ENCODE results near the gene IGSF10. TPM values are rescaled to one million over a fixed set of nuclear protein-coding genes. Genes with fewer than 3 reads are reported as not detected.

Gene IGSF10
- total and polyA plus RNA-seq, 2 of the 13 experiments (the other 11 are each of a cell fraction or from before 2014, with no cell fraction given), result 0.16 TPM; not detected in 1

GRCh38 chr3:151467069-151467468 is 6.2 kb upstream of the IGSF10 start:
- intact Hi-C loops (cut with micrococcal nuclease; ENCODE audit: unreplicated experiment), result no loop called here
- CTCF ChIA-PET (ENCODE audit: low intra/inter-chr PET ratio, low total read pairs), result interaction anchor here (3.2 kb wide), 1 partner anchor 372 kb away, joined by 31 read pairs; no protein-coding TSS in a partner anchor

More at GRCh38 chr3:151467069-151467468, 6.2 kb upstream of the IGSF10 start:
- H3K4me2 ChIP-seq (ENCODE audit: low read depth, low read length), result no peak overlapping the region
- H3K9ac ChIP-seq (ENCODE audit: insufficient read depth, low read depth, low read length), result no peak overlapping the region
- H3K27ac ChIP-seq (ENCODE audit: extremely low read length, insufficient read depth, low read length), result no peak overlapping the region
- ATAC-seq (no peak), DNase-seq (ENCODE audit: low spot score) (no peak), FAIRE-seq (no peak)
- peaks cover 0 to 14% of the 10 kb centered on the region in 2 experiments; a peak in 2 of 5 replicates for H3K27me3 ChIP-seq (ENCODE audit: control insufficient read depth in 1 of 2, insufficient read depth in 2 of 2, low read length in 2 of 2)
- H3K9me3 ChIP-seq (ENCODE audit: low read length), result no peaks in the 10 kb centered on the region
- POLR2A ChIA-PET, result no interaction called here
- no peak for TF ChIP-seq ERF (CRISPR knock-in tag; IDR thresholded peaks at IDR 0.05)
- no peak for TF ChIP-seq TBL1XR1 (IDR thresholded peaks at IDR 0.05; ENCODE audit: borderline replicate concordance, low read length, partially characterized antibody)
- no peak for TF ChIP-seq PHF20 (CRISPR knock-in tag; IDR thresholded peaks at IDR 0.05)
- TF ChIP-seq POLR2AphosphoS2 (IDR thresholded peaks at IDR 0.05; ENCODE audit: low read depth, low read length), result no peak
- no peak for TF ChIP-seq TCF7 (IDR thresholded peaks at IDR 0.05; ENCODE audit: low read depth)
- TF ChIP-seq CCAR2 (optimal IDR thresholded peaks at IDR 0.05; ENCODE audit: low read depth, low read length), result no peak
- TF ChIP-seq SP5 (CRISPR knock-in tag; IDR thresholded peaks at IDR 0.05; ENCODE audit: borderline replicate concordance, low read depth), result no peak
- no peak for TF ChIP-seq FOXM1 (CRISPR knock-in tag; IDR thresholded peaks at IDR 0.05)
- TF ChIP-seq ZNF672 (CRISPR knock-in tag; IDR thresholded peaks at IDR 0.05), result no peak
- no peak for TF ChIP-seq AHDC1 (CRISPR knock-in tag; IDR thresholded peaks at IDR 0.05; ENCODE audit: borderline replicate concordance)
- no peak for TF ChIP-seq ZFP1 (CRISPR knock-in tag; IDR thresholded peaks at IDR 0.05)
- no peaks in the 10 kb centered on the region for H3K4me1 ChIP-seq (ENCODE audit: insufficient read depth, low read length)
- no peak overlapping the region for H2AFZ ChIP-seq (ENCODE audit: low read length)
- 5% methylated on average over 1 of the region's 1 CpG for WGBS (ENCODE audit: low lambda C conversion rate)
- H3K4me3 ChIP-seq (replicated peaks in 1 of 3; ENCODE audit: insufficient read depth in 1 of 3, low read depth in 2 of 3, low read length in 3 of 3), result no peak overlapping the region
- no peaks in the 10 kb centered on the region for H3K36me3 ChIP-seq (replicated peaks in 1 of 2; ENCODE audit: control insufficient read depth in 1 of 2, insufficient read depth in 2 of 2, low read length in 2 of 2)
- BruUV-seq (replicated peaks), result no TSS peak
- in situ Hi-C loops (cut with HindIII; ENCODE audit: extremely low pct_ligation_motif_present, low pct_unique_long_range_greater_than_20kb), result loop anchor here (10.0 kb wide), 1 partner anchor 368 kb away; no protein-coding TSS in a partner anchor
- no peaks in the 10 kb centered on the region for H3K79me2 ChIP-seq (ENCODE audit: insufficient read depth, low read length)
- no peaks in the 10 kb centered on the region for H4K20me1 ChIP-seq (ENCODE audit: insufficient read depth, low read length)

All from HepG2 (cell line).